Endothelial cell (in vitro differentiated cells): Measurements from ENCODE around the gene GREB1L. TPM values are rescaled to one million over a fixed set of nuclear protein-coding genes. Genes with fewer than 3 reads are reported as not detected.

ENCODE experiments used
- DNase-seq: peaks from one replicate; pipeline ENCODE4 v3.0.0; 2021; ENCODE audit warnings: low spot score
- H3K27ac Mint-ChIP-seq: one replicate; pipeline ENCODE4 v1.8.0; 2021; ENCODE audit warnings: mixed read lengths, inconsistent platforms; ENCODE audit not compliant: unreplicated experiment
- H3K27me3 Mint-ChIP-seq: one replicate; pipeline ENCODE4 v1.8.0; 2021; ENCODE audit warnings: mild to moderate bottlenecking, moderate library complexity, mixed read lengths, inconsistent platforms; ENCODE audit not compliant: unreplicated experiment
- H3K36me3 Mint-ChIP-seq: one replicate; pipeline ENCODE4 v1.8.0; 2021; ENCODE audit warnings: mild to moderate bottlenecking, low read depth, mixed read lengths, inconsistent platforms; ENCODE audit not compliant: unreplicated experiment
- H3K4me1 Mint-ChIP-seq: one replicate; pipeline ENCODE4 v1.8.0; 2021; ENCODE audit warnings: mild to moderate bottlenecking, mixed read lengths, inconsistent platforms; ENCODE audit not compliant: unreplicated experiment
- H3K4me3 Mint-ChIP-seq: one replicate; pipeline ENCODE4 v1.8.0; 2021; ENCODE audit warnings: mild to moderate bottlenecking, mixed read lengths, inconsistent platforms; ENCODE audit not compliant: unreplicated experiment
- H3K9me3 Mint-ChIP-seq: one replicate; pipeline ENCODE4 v1.8.0; 2021; ENCODE audit warnings: mixed read lengths, inconsistent platforms; ENCODE audit not compliant: unreplicated experiment
- total RNA-seq: library from RNA; stranded (reverse); fragmentation: NEBNext Ultra II Directional; extraction: Animal tissue kit (Norgen Biotek cat#: 25700); gene quantifications from one replicate; pipeline ENCODE4 v1.2.1, GENCODE V29; 2021; ENCODE audit not compliant: unreplicated experiment
- TF ChIP-seq, protein P1 (sequence below): fragments of 200-600 bp; sonication (generic); IDR thresholded peaks from one replicate; pipeline ENCODE4 v1.5.0; 2021; ENCODE audit warnings: antibody characterized with exemption; ENCODE audit not compliant: unreplicated experiment

The GREB1L gene
- total RNA-seq, 1 donor from 2014 or later, result 105 TPM

DNA sequence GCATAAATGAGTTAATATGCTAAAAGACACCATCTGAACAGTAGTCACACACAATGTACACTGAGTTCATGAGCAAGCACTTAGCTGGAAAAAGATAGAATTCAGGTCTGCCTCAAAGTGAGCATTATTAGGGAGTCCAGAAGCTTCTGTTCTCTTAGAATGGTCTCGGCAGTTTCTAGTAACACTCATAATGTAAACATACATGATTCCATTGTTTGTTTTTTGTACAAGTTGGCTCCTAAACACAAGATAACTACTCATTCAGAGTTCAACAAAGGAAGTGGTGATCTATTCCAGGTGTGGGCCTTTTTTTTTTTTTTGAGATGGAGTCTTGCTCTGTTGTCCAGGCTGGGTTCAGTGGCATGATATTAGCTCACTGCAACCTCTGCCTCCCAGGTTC, 292.3 kb downstream of the GREB1L start:
- Mint-ChIP-seq H3K4me1 (no peaks in the 10 kb centered on the region), H3K27ac (no peak overlapping the region), H3K9me3 (no peaks in the 10 kb centered on the region), H3K4me3 (no peak overlapping the region), H3K36me3 (peaks cover 10% of the 10 kb centered on the region), H3K27me3 (no peaks in the 10 kb centered on the region)
- DNase-seq, result no peak
- TF ChIP-seq, protein P1, sequence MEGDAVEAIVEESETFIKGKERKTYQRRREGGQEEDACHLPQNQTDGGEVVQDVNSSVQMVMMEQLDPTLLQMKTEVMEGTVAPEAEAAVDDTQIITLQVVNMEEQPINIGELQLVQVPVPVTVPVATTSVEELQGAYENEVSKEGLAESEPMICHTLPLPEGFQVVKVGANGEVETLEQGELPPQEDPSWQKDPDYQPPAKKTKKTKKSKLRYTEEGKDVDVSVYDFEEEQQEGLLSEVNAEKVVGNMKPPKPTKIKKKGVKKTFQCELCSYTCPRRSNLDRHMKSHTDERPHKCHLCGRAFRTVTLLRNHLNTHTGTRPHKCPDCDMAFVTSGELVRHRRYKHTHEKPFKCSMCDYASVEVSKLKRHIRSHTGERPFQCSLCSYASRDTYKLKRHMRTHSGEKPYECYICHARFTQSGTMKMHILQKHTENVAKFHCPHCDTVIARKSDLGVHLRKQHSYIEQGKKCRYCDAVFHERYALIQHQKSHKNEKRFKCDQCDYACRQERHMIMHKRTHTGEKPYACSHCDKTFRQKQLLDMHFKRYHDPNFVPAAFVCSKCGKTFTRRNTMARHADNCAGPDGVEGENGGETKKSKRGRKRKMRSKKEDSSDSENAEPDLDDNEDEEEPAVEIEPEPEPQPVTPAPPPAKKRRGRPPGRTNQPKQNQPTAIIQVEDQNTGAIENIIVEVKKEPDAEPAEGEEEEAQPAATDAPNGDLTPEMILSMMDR, result no peak

DNA sequence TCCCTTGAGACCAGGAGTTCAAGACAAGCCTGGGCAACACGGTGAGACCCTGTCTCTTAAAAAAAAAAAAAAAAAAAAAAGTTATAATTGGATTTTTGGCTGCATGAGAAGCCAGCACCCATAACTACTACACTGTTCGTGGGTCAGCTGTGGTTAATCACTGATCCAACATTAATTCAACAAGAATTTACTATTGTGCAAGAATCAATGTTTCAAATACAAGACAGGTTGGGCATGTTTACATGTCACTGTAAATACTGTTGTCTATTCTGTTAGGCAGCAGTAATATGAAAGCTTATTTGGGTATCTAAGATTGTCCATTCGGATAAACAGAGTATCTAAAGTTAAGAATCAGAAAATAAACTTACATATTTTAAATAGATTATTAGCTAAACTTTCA, 296.2 kb downstream of the GREB1L start:
- TF ChIP-seq, protein P1, result no peak
- Mint-ChIP-seq H3K4me1 (no peaks in the 10 kb centered on the region), H3K4me3 (no peak overlapping the region), H3K9me3 (no peaks in the 10 kb centered on the region), H3K36me3 (peaks cover 4% of the 10 kb centered on the region), H3K27me3 (no peaks in the 10 kb centered on the region), H3K27ac (no peak overlapping the region)
- no peak for DNase-seq

DNA sequence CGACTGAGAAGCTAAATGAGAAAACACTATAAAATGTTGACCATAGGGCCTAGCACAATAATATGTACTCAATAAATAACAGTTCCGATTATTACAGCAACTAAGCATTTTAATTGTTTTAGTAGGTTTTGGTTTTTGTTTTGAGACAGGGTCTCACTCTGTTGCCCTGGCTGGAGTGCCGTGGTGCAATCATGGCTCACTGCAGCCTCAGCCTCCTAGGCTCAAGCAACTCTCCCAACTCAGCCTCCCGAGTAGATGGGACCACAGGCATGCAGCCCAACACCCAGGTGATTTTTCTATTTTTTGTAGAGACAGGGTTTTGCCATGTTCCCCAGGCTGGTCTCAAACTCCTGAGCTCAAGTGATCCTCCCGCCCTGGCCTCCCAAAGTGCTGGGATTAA, 304.4 kb downstream of the GREB1L start:
- TF ChIP-seq, protein P1, result no peak
- H3K36me3 Mint-ChIP-seq, result peaks cover 15% of the 10 kb centered on the region
- H3K9me3 Mint-ChIP-seq, result no peaks in the 10 kb centered on the region
- H3K4me1 Mint-ChIP-seq, result no peaks in the 10 kb centered on the region
- no peak for DNase-seq
- H3K4me3 Mint-ChIP-seq, result no peak overlapping the region
- no peak overlapping the region for H3K27ac Mint-ChIP-seq
- H3K27me3 Mint-ChIP-seq, result no peaks in the 10 kb centered on the region

- TF ChIP-seq, protein P1, result no peak
- H3K4me3 Mint-ChIP-seq, result no peak overlapping the region
- no peak overlapping the region for H3K27ac Mint-ChIP-seq
- no peak for DNase-seq
- H3K27me3 Mint-ChIP-seq, result peaks cover 1% of the 10 kb centered on the region
- peaks cover 11% of the 10 kb centered on the region for H3K36me3 Mint-ChIP-seq
- H3K9me3 Mint-ChIP-seq, result no peaks in the 10 kb centered on the region
- no peaks in the 10 kb centered on the region for H3K4me1 Mint-ChIP-seq
Observed at GRCh38 chr18:21548647-21549046, 306.6 kb downstream of the GREB1L start.

- H3K27ac Mint-ChIP-seq, result peak overlapping the region; percentile 39
- H3K9me3 Mint-ChIP-seq, result no peaks in the 10 kb centered on the region
- no peak for DNase-seq
- no peak overlapping the region for H3K4me3 Mint-ChIP-seq
- peaks cover 1% of the 10 kb centered on the region for H3K27me3 Mint-ChIP-seq
- TF ChIP-seq, protein P1, result no peak
- H3K4me1 Mint-ChIP-seq, result no peaks in the 10 kb centered on the region
- peaks cover 18% of the 10 kb centered on the region for H3K36me3 Mint-ChIP-seq
Observed at GRCh38 chr18:21550510-21550970, 308.5 kb downstream of the GREB1L start.
